Heart left ventricle (tissue), 16 donors: ENCODE data around the gene SHF. TPM values are rescaled to one million over a fixed set of nuclear protein-coding genes. Genes with fewer than 3 reads are reported as not detected.

Experiments used
- ATAC-seq, 4 donors: fragments of 200-7000 bp; cut with Tn5 transposase; one replicate each; pipeline ENCODE4 v1.9.1; 2020 to 2022; ENCODE audit warnings: moderate library complexity in 4 of 4, mild to moderate bottlenecking in 3 of 4, moderate number of reproducible peaks in 1 of 4
- DNase-seq, 5 donors: peaks; one replicate each; pipeline ENCODE4 v3.0.0-alpha.2; 2020
- H3K27ac ChIP-seq, 12 donors: fragments of 200-600 bp; sonication (generic) in 4 of 12; one replicate each; pipeline versions ENCODE4 v1.5.0 to v1.8.0; 2016 to 2022; ENCODE audit warnings: mild to moderate bottlenecking in 2 of 12
- H3K27me3 ChIP-seq, 9 donors: fragments of 200-600 bp; sonication (generic) in 2 of 9; one replicate each; pipeline versions ENCODE4 v1.5.1 to v1.8.0; 2016 to 2022; ENCODE audit warnings: mild to moderate bottlenecking in 3 of 9
- H3K36me3 ChIP-seq, 9 donors: fragments of 200-600 bp; sonication (generic) in 2 of 9; one replicate each; pipeline versions ENCODE4 v1.5.0 to v1.8.0; 2018 to 2022; ENCODE audit warnings: mild to moderate bottlenecking in 2 of 9
- H3K4me1 ChIP-seq, 12 donors: fragments of 200-600 bp; sonication (generic) in 4 of 12; one replicate each; pipeline versions ENCODE4 v1.5.0 to v1.8.0; 2016 to 2022; ENCODE audit warnings: mild to moderate bottlenecking in 3 of 12
- H3K4me3 ChIP-seq, 12 donors: fragments of 200-600 bp; sonication (generic) in 4 of 12; one replicate each; pipeline versions ENCODE4 v1.5.0 to v1.8.0; 2017 to 2022; ENCODE audit warnings: mild to moderate bottlenecking in 9 of 12, moderate library complexity in 4 of 12
- H3K9me3 ChIP-seq, 12 donors: fragments of 200-600 bp; sonication (generic) in 4 of 12; one replicate each; pipeline versions ENCODE4 v1.5.0 to v1.8.0; 2016 to 2022; ENCODE audit warnings: mild to moderate bottlenecking in 1 of 12
- POLR2A ChIP-seq, 2 donors: fragments of 450-650 bp; IDR thresholded peaks; one replicate each; pipeline ENCODE4 v1.6.1; 2017; ENCODE audit warnings: antibody characterized with exemption in 2 of 2, mild to moderate bottlenecking in 2 of 2, moderate library complexity in 2 of 2
- WGBS, 4 donors: extraction: QIAGEN DNeasy Blood & Tissue Kit in 2 of 4; methylation state at CpG; one replicate each; pipeline versions ENCODE4 v1.1.5 to v1.1.7; 2013 to 2018; 5-methylcytosine and 5-hydroxymethylcytosine counted together
- intact Hi-C, 10 donors: fragments of 100-400 bp; cut with DNase I; formaldehyde crosslinking; loops; one replicate each; pipeline versions ENCODE4 v1.11.1 to v1.14.2; 2022
- polyA plus RNA-seq, 2 donors: library from polyadenylated mRNA; stranded (reverse); fragments of 200-250 nt; gene quantifications; one replicate each; pipeline ENCODE4 v1.2.3, GENCODE V29; 2013
- total RNA-seq, 9 donors: library from RNA; depleted of rRNA in 2 of 9; stranded (reverse); fragments of >200 nt in 2 of 9; fragmentation: NEBNext Ultra II Directional in 3 of 9; extraction: Animal tissue kit (Norgen Biotek cat#: 25700) in 3 of 9; gene quantifications; one replicate each; pipeline versions ENCODE4 v1.1.0 to v1.2.4, GENCODE V29; 2016 to 2023
- TF ChIP-seq, protein P1 (sequence below), 12 donors: fragments of 200-600 bp; sonication (generic) in 4 of 12; IDR thresholded peaks; one replicate each; pipeline versions ENCODE4 v1.5.0 to v1.8.0; 2018 to 2022; ENCODE audit warnings: antibody characterized with exemption in 12 of 12, mild to moderate bottlenecking in 5 of 12
- donor health status: ischemic (EF 13 %, LVEDD 7.1; RV severe dilation, severe dysfunction).
- donor health status: healthy with polysubstance abuse.
- donor health status: DM: no; HTN: yes; CAD: no.
- donor health status: DM: no; HTN: no; CAD: no.
- donor health status: ischemic (EF 25% LVEDD 6.9; RV normal size, moderate dysfunction).
- donor health status: ischemic (EF 25% LVEDD 5.7; RV mildly dilated, moderate dysfunction).
- donor health status: healthy.
- donor health status: DM: yes; HTN: yes; CAD: no.
- donor health status: ischemic (EF 35%, LVEDD 5.7; RV mildly dilated, moderate dysfunction).
- donor health status: nonischemic (EF 11% LVEDD 7.7; RV severe dilation, severe dysfunction).
- donor health status: DM: yes; HTN: yes; CAD: no.
- donor health status: PGD.
- donor health status: ischemic (EF 29% LVEDD 5.4; RV normal size, mild dysfunction).
- donor health status: nonischemic (EF 23%, LVEDD 6.1; RV moderate dilation, normal function).

The SHF gene
- total and polyA plus RNA-seq, 11 donors, result 1.9 to 7.9 (median 3.9) TPM

DNA sequence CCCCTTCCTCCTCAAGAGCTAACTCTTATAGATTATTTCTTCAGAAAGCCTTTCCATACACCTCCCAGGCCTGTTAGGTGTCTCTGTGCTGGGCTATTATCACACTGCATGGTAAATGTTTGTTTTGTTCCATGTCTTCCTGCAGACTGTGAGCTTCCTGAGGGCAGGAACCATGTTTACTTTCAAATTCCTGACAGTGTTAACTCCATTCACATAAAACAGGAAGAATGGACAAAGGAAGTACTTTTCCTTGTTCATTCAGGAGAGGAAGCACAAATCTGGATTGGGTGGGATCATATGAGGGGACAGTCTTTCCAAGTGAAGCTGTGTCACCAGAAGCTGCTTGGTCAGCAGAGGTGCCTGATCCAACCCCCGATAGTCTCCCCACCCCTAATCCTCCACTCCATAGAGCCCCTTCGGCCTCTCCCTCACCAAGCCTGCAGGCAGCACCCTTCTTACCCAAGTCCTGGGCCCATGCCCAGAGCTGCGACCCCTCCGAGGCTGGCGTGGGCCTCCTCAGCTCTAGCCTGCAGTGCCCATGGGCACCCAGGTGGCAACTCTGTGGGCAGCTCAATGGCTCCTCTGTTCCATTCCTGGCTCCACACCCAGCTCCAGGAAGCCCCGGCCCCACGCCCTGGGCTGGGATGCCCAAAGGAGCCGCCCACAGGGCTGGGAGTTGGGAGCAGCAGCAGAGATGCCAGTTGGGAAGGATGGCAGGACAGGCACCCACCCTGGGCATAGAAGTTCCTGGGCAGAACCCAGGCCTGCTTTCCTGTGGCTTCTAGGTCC lies 6.9 kb downstream of the SHF start:
- ATAC-seq (no peak), DNase-seq (no peak)
- WGBS, 4 donors, result 84 to 98% (median 88%) methylated on average over 4 to 8 of the region's 8 CpGs
- no peaks in the 10 kb centered on the region for H3K27me3 ChIP-seq
- intact Hi-C loops, result no loop called here
- TF ChIP-seq, protein P1, sequence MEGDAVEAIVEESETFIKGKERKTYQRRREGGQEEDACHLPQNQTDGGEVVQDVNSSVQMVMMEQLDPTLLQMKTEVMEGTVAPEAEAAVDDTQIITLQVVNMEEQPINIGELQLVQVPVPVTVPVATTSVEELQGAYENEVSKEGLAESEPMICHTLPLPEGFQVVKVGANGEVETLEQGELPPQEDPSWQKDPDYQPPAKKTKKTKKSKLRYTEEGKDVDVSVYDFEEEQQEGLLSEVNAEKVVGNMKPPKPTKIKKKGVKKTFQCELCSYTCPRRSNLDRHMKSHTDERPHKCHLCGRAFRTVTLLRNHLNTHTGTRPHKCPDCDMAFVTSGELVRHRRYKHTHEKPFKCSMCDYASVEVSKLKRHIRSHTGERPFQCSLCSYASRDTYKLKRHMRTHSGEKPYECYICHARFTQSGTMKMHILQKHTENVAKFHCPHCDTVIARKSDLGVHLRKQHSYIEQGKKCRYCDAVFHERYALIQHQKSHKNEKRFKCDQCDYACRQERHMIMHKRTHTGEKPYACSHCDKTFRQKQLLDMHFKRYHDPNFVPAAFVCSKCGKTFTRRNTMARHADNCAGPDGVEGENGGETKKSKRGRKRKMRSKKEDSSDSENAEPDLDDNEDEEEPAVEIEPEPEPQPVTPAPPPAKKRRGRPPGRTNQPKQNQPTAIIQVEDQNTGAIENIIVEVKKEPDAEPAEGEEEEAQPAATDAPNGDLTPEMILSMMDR (IDR thresholded peaks at IDR 0.05), result no peak
- no peak for TF ChIP-seq POLR2A (IDR thresholded peaks at IDR 0.05)
- H3K4me3 ChIP-seq, result no peak overlapping the region
- peaks cover 0 to 8% (median 0%) of the 10 kb centered on the region in 12 donors for H3K4me1 ChIP-seq
- H3K27ac ChIP-seq, result no peak overlapping the region
- H3K36me3 ChIP-seq, result peaks cover 0 to 6% (median 0%) of the 10 kb centered on the region in 9 donors
- no peaks in the 10 kb centered on the region for H3K9me3 ChIP-seq

DNA sequence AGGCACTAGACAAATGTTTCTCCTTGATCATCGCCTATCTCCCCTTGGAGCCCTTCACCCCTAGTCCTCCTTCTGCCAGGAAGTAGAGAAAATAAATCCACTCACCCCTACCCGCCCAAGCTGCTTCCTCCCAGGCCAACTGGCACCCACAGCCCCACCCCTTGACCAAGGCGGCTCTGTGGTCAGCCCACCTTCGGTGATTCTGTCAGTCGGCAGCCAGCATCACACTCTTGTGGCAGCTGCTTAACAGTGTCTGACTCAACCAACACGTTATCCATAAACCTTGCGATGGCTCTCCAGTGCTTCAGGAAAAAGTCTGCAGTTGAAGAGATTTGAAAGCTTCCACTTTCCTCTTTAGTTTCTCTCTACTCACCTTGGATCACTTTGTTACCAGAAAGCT lies 7.6 kb downstream of the SHF start:
- Histone ChIP-seq H3K4me1 (peaks cover 0 to 5% (median 0%) of the 10 kb centered on the region in 12 donors), H3K27me3 (no peaks in the 10 kb centered on the region), H3K27ac (no peak overlapping the region), H3K36me3 (peaks cover 0 to 7% (median 0%) of the 10 kb centered on the region in 9 donors), H3K9me3 (no peaks in the 10 kb centered on the region), H3K4me3 (no peak overlapping the region)
- ATAC-seq (no peak), DNase-seq (no peak)
- TF ChIP-seq, protein P1 (IDR thresholded peaks at IDR 0.05), result no peak
- no peak for TF ChIP-seq POLR2A (IDR thresholded peaks at IDR 0.05)
- WGBS, 4 donors, result 81 to 93% (median 87%) methylated on average over 7 of the region's 7 CpGs
- intact Hi-C loops, result no loop called here

DNA sequence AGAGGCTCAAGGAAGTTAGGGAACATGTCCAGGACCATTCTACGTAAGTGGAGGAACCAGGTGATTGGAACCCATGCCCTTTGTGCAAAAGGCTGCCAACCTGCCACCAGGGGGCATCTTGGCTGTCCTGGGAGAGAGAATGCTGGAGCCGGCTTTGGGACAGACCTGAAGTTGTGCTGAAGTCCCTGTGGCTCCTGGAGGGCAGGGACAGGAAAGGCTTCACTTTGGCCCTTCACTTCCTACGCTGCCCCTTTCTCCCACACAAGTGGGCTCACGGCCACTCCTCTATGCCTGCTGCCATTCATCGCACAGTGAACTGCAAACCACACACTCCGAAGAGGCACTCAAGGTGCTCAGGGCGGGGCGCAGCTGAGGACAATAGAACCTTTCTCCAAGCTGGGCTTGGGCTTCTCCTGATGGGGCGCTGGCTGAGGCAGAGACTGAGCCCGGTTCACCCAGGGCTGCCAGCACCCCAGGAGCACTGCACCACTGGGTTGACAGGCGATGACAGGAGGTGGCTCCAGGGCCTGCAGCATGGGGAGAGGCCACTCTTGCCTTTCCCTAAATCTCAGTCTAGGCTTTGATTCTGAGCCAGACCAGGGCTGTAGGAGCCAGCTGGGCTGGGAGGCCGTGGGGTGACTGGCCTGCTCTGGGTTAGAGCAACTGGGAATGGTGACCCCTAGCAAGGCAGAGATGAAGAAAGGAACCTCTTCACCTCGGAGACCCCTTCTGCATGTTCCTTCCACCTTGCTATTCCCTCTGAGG lies 8.4 kb downstream of the SHF start:
- H3K27me3 ChIP-seq, result no peaks in the 10 kb centered on the region
- intact Hi-C loops, result loop anchor here in 1 of 10 donors (10.0 kb wide), 1 partner anchor 225 kb away; a partner anchor contains a TSS
- TF ChIP-seq POLR2A (IDR thresholded peaks at IDR 0.05), result no peak
- TF ChIP-seq, protein P1 (IDR thresholded peaks at IDR 0.05), result peak; percentile 19 to 55 (median 41)
- H3K4me1 ChIP-seq, result no peaks in the 10 kb centered on the region
- 84 to 96% (median 87%) methylated on average over 12 to 13 of the region's 13 CpGs for WGBS, 4 donors
- H3K9me3 ChIP-seq, result no peaks in the 10 kb centered on the region
- H3K4me3 ChIP-seq, result no peak overlapping the region
- ATAC-seq, result peak in 1 of 4 donors; percentile 17
- DNase-seq, result no peak
- no peak overlapping the region for H3K27ac ChIP-seq
- H3K36me3 ChIP-seq, result peaks cover 0 to 12% (median 0%) of the 10 kb centered on the region in 9 donors

DNA sequence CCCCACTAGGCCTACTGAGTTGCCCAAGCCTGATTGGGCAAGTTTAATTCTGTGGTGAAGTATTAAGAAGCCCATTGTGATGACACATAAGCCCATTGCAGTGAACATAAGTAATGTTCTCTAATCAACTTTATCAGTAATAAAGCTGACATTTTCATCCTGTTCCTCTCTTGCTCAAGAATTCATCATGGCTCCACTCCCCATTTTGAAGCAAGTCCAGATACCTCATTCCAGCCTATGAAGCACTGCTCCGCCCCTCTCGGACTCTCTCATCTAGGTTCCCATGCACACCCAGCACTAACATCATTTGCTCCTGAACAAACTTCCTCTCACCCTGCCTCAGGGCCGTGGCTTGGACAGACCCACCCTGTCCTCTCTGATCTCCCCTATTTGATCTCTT lies 10.5 kb downstream of the SHF start:
- H3K4me3 ChIP-seq, result no peak overlapping the region
- no peaks in the 10 kb centered on the region for H3K4me1 ChIP-seq
- H3K27ac ChIP-seq, result no peak overlapping the region
- intact Hi-C loops, result loop anchor here in 1 of 10 donors (10.0 kb wide), 1 partner anchor 228 kb away; a partner anchor contains a TSS
- ATAC-seq (no peak), DNase-seq (no peak)
- TF ChIP-seq POLR2A (IDR thresholded peaks at IDR 0.05), result no peak
- TF ChIP-seq, protein P1 (IDR thresholded peaks at IDR 0.05), result no peak
- peaks cover 0 to 12% (median 0%) of the 10 kb centered on the region in 9 donors for H3K36me3 ChIP-seq
- H3K9me3 ChIP-seq, result no peaks in the 10 kb centered on the region
- H3K27me3 ChIP-seq, result no peaks in the 10 kb centered on the region
- WGBS, 4 donors, result 71 to 94% (median 86%) methylated on average over 3 of the region's 3 CpGs
